Mesendoderm (in vitro differentiated cells): Measurements from ENCODE around the gene NPIPB2.

Experiments used
- DNase-seq: peaks from one replicate; pipeline ENCODE4 v3.0.0; 2013
- H2AK5ac ChIP-seq: 2 replicates; pipeline ENCODE4 v1.6.1; 2013; ENCODE audit warnings: low read length, inconsistent platforms
- H2BK120ac ChIP-seq: 2 replicates; pipeline ENCODE4 v1.6.1; 2013; ENCODE audit warnings: low read depth, mild to moderate bottlenecking, low read length, moderate library complexity, mixed read lengths
- H2BK15ac ChIP-seq: replicated peaks from 2 replicates; pipeline ENCODE4 v1.6.1; 2013; ENCODE audit warnings: low read depth, mild to moderate bottlenecking, moderate library complexity
- H2BK5ac ChIP-seq: 2 replicates; pipeline ENCODE4 v1.6.1; 2013; ENCODE audit warnings: low read length, inconsistent platforms
- H3K18ac ChIP-seq: 2 replicates; pipeline ENCODE4 v1.6.1; 2013; ENCODE audit warnings: mild to moderate bottlenecking, low read length, mixed read lengths
- H3K23ac ChIP-seq: one replicate; pipeline ENCODE4 v1.6.1; 2013; ENCODE audit warnings: low read length
- H3K27ac ChIP-seq: 2 replicates; pipeline ENCODE4 v1.5.1; 2013; ENCODE audit warnings: low read depth, mild to moderate bottlenecking, inconsistent platforms, low read length, moderate library complexity
- H3K27me3 ChIP-seq: 2 replicates; pipeline ENCODE4 v1.6.1; 2013; ENCODE audit warnings: low read length, control low read depth, mild to moderate bottlenecking, inconsistent platforms; ENCODE audit not compliant: insufficient read depth, poor library complexity
- H3K36me3 ChIP-seq: 2 replicates; pipeline ENCODE4 v1.6.1; 2013; ENCODE audit warnings: low read length, inconsistent platforms; ENCODE audit not compliant: control insufficient read depth, insufficient read depth
- H3K4ac ChIP-seq: one replicate; pipeline ENCODE4 v1.6.1; 2013; ENCODE audit warnings: low read depth, mild to moderate bottlenecking, low read length, moderate library complexity
- H3K4me1 ChIP-seq: 2 replicates; pipeline ENCODE4 v1.6.1; 2013; ENCODE audit warnings: low read depth, low read length, inconsistent platforms; ENCODE audit not compliant: control insufficient read depth
- H3K4me2 ChIP-seq: 2 replicates; pipeline ENCODE4 v1.6.1; 2013; ENCODE audit warnings: low read length
- H3K4me3 ChIP-seq: 2 replicates; pipeline ENCODE4 v1.5.1; 2013; ENCODE audit warnings: mild to moderate bottlenecking, low read length
- H3K56ac ChIP-seq: one replicate; pipeline ENCODE4 v1.6.1; 2013; ENCODE audit warnings: low read length
- H3K79me1 ChIP-seq: 2 replicates; pipeline ENCODE4 v1.6.1; 2013; ENCODE audit warnings: low read length, inconsistent platforms
- H3K79me2 ChIP-seq: 2 replicates; pipeline ENCODE4 v1.6.1; 2013; ENCODE audit warnings: mild to moderate bottlenecking, low read length; ENCODE audit not compliant: control insufficient read depth, insufficient read depth
- H3K9ac ChIP-seq: 2 replicates; pipeline ENCODE4 v1.6.1; 2013; ENCODE audit warnings: low read length, inconsistent platforms
- H4K5ac ChIP-seq: one replicate; pipeline ENCODE4 v1.6.1; 2013; ENCODE audit warnings: low read length
- H4K8ac ChIP-seq: one replicate; pipeline ENCODE4 v1.6.1; 2013; ENCODE audit warnings: low read depth, mild to moderate bottlenecking, control low read depth, low read length, moderate library complexity
- WGBS: extraction: QIAGEN DNeasy Blood & Tissue Kit; methylation state at CpG from one replicate; pipeline ENCODE4 v1.1.7; 2013; ENCODE audit warnings: low lambda C conversion rate, missing lambda C conversion rate; ENCODE audit not compliant: insufficient coverage; ENCODE audit errors: extremely low coverage; 5-methylcytosine and 5-hydroxymethylcytosine counted together

The NPIPB2 gene

DNA sequence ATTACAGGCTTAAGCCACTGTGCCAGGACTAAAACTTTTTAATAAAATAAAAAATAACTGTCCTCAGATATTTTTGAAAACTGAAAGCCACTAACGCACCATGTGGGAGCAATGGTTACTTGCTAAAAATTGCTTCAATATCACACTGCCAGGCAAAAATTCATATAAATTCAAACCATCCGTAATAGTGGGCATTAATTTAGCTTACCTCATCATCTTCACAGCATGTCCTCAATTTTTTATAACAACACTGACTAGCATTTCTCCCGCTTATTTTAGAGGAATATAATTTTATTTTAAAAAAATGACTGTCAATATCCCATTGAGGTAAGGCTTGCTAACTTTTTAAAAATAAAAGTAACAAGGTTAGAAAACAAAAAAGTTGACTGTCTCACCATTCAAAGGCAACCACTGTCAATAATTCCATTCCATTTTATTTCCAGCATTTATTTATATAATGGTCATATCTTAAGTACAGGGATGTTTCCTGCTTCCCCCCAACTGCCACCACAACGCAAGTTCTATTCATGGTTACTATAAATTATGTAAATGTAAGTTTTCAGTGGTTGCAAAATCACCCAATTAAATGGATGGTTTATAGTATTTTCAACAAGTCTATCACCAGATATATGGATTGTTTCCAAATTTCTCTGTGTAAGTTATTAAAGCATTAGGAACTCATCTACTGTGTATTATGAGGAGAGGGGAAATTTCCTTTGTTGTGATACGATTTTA lies 51.4 kb downstream of the NPIPB2 start:
- Histone ChIP-seq H3K4me3 (no peak overlapping the region), H3K79me2 (no peaks in the 10 kb centered on the region), H2BK15ac (no peak overlapping the region), H3K4ac (no peak overlapping the region), H3K23ac (no peak overlapping the region), H3K27me3 (no peaks in the 10 kb centered on the region), H3K4me1 (no peaks in the 10 kb centered on the region), H4K5ac (no peak overlapping the region), H3K56ac (no peak overlapping the region), H3K79me1 (peaks cover 5% of the 10 kb centered on the region), H2AK5ac (no peak overlapping the region), H4K8ac (no peak overlapping the region), H3K18ac (no peak overlapping the region), H3K9ac (no peak overlapping the region), H3K4me2 (no peak overlapping the region), H2BK5ac (no peak overlapping the region), H3K36me3 (peaks cover 8% of the 10 kb centered on the region), H3K27ac (no peak overlapping the region), H2BK120ac (no peak overlapping the region)
- DNase-seq = no peak
- WGBS = no CpG with 5 or more reads among the region's 5 CpGs

DNA sequence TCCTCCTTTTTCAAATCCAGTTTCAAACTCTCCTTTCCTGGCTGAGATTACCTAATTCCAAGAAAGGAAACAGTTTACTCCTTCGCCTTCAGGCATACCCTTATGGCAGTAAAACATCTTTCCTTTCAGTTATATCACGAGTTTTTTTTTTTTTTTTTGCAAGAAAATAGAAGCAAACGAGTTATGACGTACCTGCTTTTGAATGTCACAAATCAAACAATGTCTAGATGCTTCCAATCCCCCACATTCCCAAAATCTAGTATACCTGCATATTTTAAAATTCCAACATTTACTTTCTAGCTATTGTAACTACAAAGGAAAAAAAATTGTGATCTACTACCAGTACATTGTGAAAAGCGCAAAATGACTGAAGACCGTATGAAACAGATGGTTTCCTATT lies 55.0 kb downstream of the NPIPB2 start:
- H3K36me3 ChIP-seq = peaks cover 4% of the 10 kb centered on the region

DNA sequence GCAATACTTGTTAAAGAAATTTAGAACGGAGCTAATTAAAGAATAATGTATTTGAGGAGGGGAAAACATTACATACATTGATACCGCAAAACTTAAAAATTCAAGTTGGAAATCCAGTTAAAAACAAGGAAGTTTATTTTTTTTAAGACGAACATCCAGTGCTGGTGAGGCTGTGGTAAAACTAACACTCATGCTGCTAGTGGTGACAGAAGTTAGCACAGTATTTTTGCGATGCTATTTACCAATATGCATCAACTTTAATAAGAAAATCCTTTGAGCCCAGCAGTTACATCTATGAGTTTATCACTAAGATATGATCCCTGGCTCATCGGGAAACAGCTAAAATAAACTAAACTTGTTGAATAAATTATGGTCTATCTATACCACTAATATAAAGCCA lies 57.8 kb downstream of the NPIPB2 start:
- Histone ChIP-seq H3K4me1 (no peaks in the 10 kb centered on the region), H3K36me3 (peaks cover 6% of the 10 kb centered on the region), H3K79me2 (no peaks in the 10 kb centered on the region), H3K27me3 (no peaks in the 10 kb centered on the region), H3K27ac (no peak overlapping the region), H3K4me2 (no peak overlapping the region), H3K9ac (no peak overlapping the region), H3K4ac (no peak overlapping the region), H2BK120ac (no peak overlapping the region), H3K23ac (no peak overlapping the region), H4K5ac (no peak overlapping the region), H3K79me1 (no peaks in the 10 kb centered on the region), H2AK5ac (no peak overlapping the region), H3K56ac (no peak overlapping the region), H2BK15ac (no peak overlapping the region), H3K18ac (no peak overlapping the region), H4K8ac (no peak overlapping the region), H2BK5ac (no peak overlapping the region), H3K4me3 (no peak overlapping the region)
- no CpG with 5 or more reads among the region's 5 CpGs for WGBS
- no peak for DNase-seq

More for the DNA sequence above, 55.0 kb downstream of the NPIPB2 start:
- Histone ChIP-seq H3K27ac (no peak overlapping the region), H3K18ac (no peak overlapping the region), H3K79me1 (no peaks in the 10 kb centered on the region), H3K27me3 (no peaks in the 10 kb centered on the region), H3K56ac (no peak overlapping the region), H4K5ac (no peak overlapping the region), H2AK5ac (no peak overlapping the region), H3K79me2 (no peaks in the 10 kb centered on the region), H2BK120ac (no peak overlapping the region), H3K4me2 (no peak overlapping the region), H3K23ac (no peak overlapping the region), H3K4me3 (no peak overlapping the region), H3K4ac (no peak overlapping the region), H3K9ac (no peak overlapping the region), H2BK15ac (no peak overlapping the region), H4K8ac (no peak overlapping the region), H3K4me1 (no peaks in the 10 kb centered on the region), H2BK5ac (no peak overlapping the region)
- WGBS = no CpG with 5 or more reads among the region's 6 CpGs
- DNase-seq = no peak

DNA sequence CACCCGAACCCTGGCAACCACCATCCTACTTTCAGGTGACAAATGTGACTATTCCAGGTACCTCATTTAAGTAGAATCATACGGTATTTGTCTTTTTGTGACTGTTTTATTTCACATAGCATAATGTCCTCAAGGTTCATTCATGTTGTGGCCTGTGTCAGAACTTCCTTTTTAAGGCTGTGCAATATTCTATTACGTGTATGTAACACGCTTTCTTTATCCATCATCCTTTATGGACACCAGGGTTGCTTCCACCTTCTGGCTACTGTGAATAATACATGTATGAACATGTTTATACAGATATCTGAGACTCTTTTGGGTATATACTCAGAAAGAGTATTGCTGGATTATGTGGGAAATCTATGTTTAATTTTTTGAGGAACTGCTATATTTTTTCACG lies 61.8 kb downstream of the NPIPB2 start:
- Histone ChIP-seq H3K4me1 (no peaks in the 10 kb centered on the region), H3K4ac (no peak overlapping the region), H3K79me1 (no peaks in the 10 kb centered on the region), H2BK5ac (no peak overlapping the region), H2BK120ac (no peak overlapping the region), H3K4me2 (no peak overlapping the region), H4K5ac (no peak overlapping the region), H2AK5ac (no peak overlapping the region), H3K56ac (no peak overlapping the region), H4K8ac (no peak overlapping the region), H3K23ac (no peak overlapping the region), H3K36me3 (peaks cover 7% of the 10 kb centered on the region), H2BK15ac (no peak overlapping the region), H3K27me3 (no peaks in the 10 kb centered on the region), H3K4me3 (no peak overlapping the region), H3K18ac (no peak overlapping the region), H3K27ac (no peak overlapping the region), H3K79me2 (no peaks in the 10 kb centered on the region), H3K9ac (no peak overlapping the region)
- DNase-seq = no peak
- no CpG with 5 or more reads among the region's 5 CpGs for WGBS

DNA sequence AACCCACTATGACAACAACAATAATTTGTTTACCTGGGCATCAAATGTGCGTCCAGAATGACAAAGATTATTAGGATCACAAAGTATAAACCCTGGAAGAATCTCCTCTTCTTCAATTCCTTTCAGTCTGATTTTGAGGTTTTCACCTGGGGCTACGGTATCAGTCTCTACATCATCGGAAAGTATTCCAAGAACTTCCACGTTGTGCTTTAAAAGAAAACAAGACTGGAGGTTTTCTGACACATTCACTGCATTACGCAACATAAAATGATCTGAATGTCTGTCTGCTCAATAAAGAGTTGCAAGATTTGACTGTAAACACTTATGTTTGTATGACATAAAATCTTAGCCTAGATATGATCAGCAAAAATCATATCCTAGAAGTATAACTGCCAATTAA lies 64.5 kb downstream of the NPIPB2 start:
- no peak overlapping the region for H3K27ac ChIP-seq
- no peak overlapping the region for H3K4ac ChIP-seq
- no CpG with 5 or more reads among the region's 5 CpGs for WGBS
- H2BK5ac ChIP-seq = no peak overlapping the region
- no peak overlapping the region for H3K4me3 ChIP-seq
- no peak overlapping the region for H3K4me2 ChIP-seq
- no peak overlapping the region for H3K18ac ChIP-seq
- no peaks in the 10 kb centered on the region for H3K79me2 ChIP-seq
- H2BK120ac ChIP-seq = no peak overlapping the region
- no peak overlapping the region for H4K8ac ChIP-seq
- no peak overlapping the region for H3K56ac ChIP-seq
- DNase-seq = no peak
- no peaks in the 10 kb centered on the region for H3K79me1 ChIP-seq
- no peaks in the 10 kb centered on the region for H3K27me3 ChIP-seq
- H2AK5ac ChIP-seq = no peak overlapping the region
- H4K5ac ChIP-seq = no peak overlapping the region
- H3K9ac ChIP-seq = no peak overlapping the region
- no peaks in the 10 kb centered on the region for H3K4me1 ChIP-seq
- no peak overlapping the region for H3K23ac ChIP-seq
- H3K36me3 ChIP-seq = peaks cover 7% of the 10 kb centered on the region
- H2BK15ac ChIP-seq = no peak overlapping the region
